ENCODE measurements around the gene MTG2. TPM values are rescaled to one million over a fixed set of nuclear protein-coding genes. Genes with fewer than 3 reads are reported as not detected.

Gene MTG2
- total and polyA plus RNA-seq, 2 of the 4 experiments (the other 2 are of a cell fraction), result 11.5 to 25.2 TPM

- H3K27me3 ChIP-seq (ENCODE audit: control insufficient read depth, insufficient read depth, low read length), result no peaks in the 10 kb centered on the region
- ChIA-PET POLR2A (ENCODE audit: unreplicated experiment) (interaction anchor here (0.6 kb wide), 2 partner anchors 9 to 119 kb away, joined by 4 to 11 read pairs; no protein-coding TSS in a partner anchor), CTCF (interaction anchor here (1.9 kb wide), 1 partner anchor 124 kb away, joined by 8 read pairs; no protein-coding TSS in a partner anchor)
- H3K23ac ChIP-seq (ENCODE audit: low read depth, low read length), result no peak overlapping the region
- H3K56ac ChIP-seq (ENCODE audit: extremely low read depth, insufficient read depth, low read length), result no peak overlapping the region
- peak overlapping the region; percentile 49 for H2AK9ac ChIP-seq (replicated peaks; ENCODE audit: low read depth, low read length, poor library complexity)
- H3K9ac ChIP-seq (ENCODE audit: low read depth, low read length), result no peak overlapping the region
- no peak overlapping the region for H2BK20ac ChIP-seq (ENCODE audit: low read depth, low read length)
- TF ChIP-seq RFX5 (IDR thresholded peaks at IDR 0.05; ENCODE audit: low read depth, low read length) (no peak), CEBPB (IDR thresholded peaks at IDR 0.05; ENCODE audit: low read depth, low read length) (no peak), RAD21 (IDR thresholded peaks at IDR 0.05; ENCODE audit: low read length) (no peak), CHD1 (IDR thresholded peaks at IDR 0.05; ENCODE audit: low read depth, low read length) (no peak), FOS (IDR thresholded peaks at IDR 0.05; ENCODE audit: low read depth, low read length) (no peak), POLR2A (IDR thresholded peaks at IDR 0.05; ENCODE audit: low read depth, low read length) (0 out of 2 replicates have a peak, but pooled peaks have one; percentile 4), BHLHE40 (IDR thresholded peaks at IDR 0.05; ENCODE audit: low read depth, low read length) (no peak)
- WGBS, 2 experiments (ENCODE audit: extremely low coverage in 2 of 2, insufficient read length in 1 of 2), result 81% methylated on average over 4 of the region's 11 CpGs; no CpG with 5 or more reads in 1 of the 2 experiments
- no peak overlapping the region for H3K18ac ChIP-seq (ENCODE audit: low read depth, low read length)
- H3K4me1 ChIP-seq (ENCODE audit: control insufficient read depth, insufficient read depth, low read length), result peaks cover 3% of the 10 kb centered on the region; the same call in 1 of the 2 replicates
- H3K14ac ChIP-seq (replicated peaks; ENCODE audit: low read depth, low read length), result no peak overlapping the region
- intact Hi-C loops (cut with micrococcal nuclease) (no loop called here), dilution Hi-C loops (cut with HindIII; ENCODE audit: low sequenced_read_pairs, unreplicated experiment) (no loop called here), in situ Hi-C loops (cut with MboI; ENCODE audit: low sequenced_read_pairs) (no loop called here)
- H2AFZ ChIP-seq (replicated peaks; ENCODE audit: low read length, poor library complexity), result no peak overlapping the region
- H4K20me1 ChIP-seq (ENCODE audit: insufficient read depth, low read length), result peaks cover 80% of the 10 kb centered on the region
- no peak overlapping the region for H3K4me3 ChIP-seq (ENCODE audit: insufficient read depth, low read depth, low read length)
- no peaks in the 10 kb centered on the region; the same call in 1 of the 2 replicates for H3K9me1 ChIP-seq (ENCODE audit: insufficient read depth, low read length)
- H4K91ac ChIP-seq (ENCODE audit: insufficient read depth, low read depth, low read length), result no peak overlapping the region
- no peak overlapping the region for H3K27ac ChIP-seq (ENCODE audit: insufficient read depth, low read length)
- no peak overlapping the region for H3K4me2 ChIP-seq (ENCODE audit: low read depth, low read length)
- H4K5ac ChIP-seq (ENCODE audit: low read depth, low read length), result no peak overlapping the region
- H2BK5ac ChIP-seq (ENCODE audit: low read depth, low read length, poor library complexity, severe bottlenecking), result no peak overlapping the region
- no peak overlapping the region for H2AK5ac ChIP-seq (ENCODE audit: low read depth, low read length)
- no peak overlapping the region for H2BK120ac ChIP-seq (ENCODE audit: low read depth, low read length)
- H3K79me1 ChIP-seq (ENCODE audit: low read depth in 1 of 2, low read length in 2 of 2), result peaks cover 15 to 75% of the 10 kb centered on the region in 2 experiments
- H4K8ac ChIP-seq (ENCODE audit: low read depth in 2 of 2, low read length in 2 of 2), result no peak overlapping the region
- no peak overlapping the region for H2BK15ac ChIP-seq (ENCODE audit: low read depth, low read length)
- peaks cover 84% of the 10 kb centered on the region for H3K36me3 ChIP-seq (ENCODE audit: control insufficient read depth, insufficient read depth, low read length)
- no peak overlapping the region for H3K4ac ChIP-seq (ENCODE audit: low read depth, low read length)
- peak; percentile 22 for ATAC-seq (ENCODE audit: low read depth)
- BruUV-seq (replicated peaks), result no TSS peak
- peak; percentile 35 for DNase-seq
- no peaks in the 10 kb centered on the region for H3K9me3 ChIP-seq (ENCODE audit: control insufficient read depth, insufficient read depth, low read length)
Measured at GRCh38 chr20:62134735-62135231, 48.0 kb upstream of the MTG2 start.

Measured in IMR-90 (cell line).